NCI-H526 treated with DMSO at 0.1 percent for 48 hours (cell line): ENCODE data around the gene HSD17B13.
"Not testable (repeated sequence)": the region's sequence is repeated elsewhere in the genome, so short reads cannot be mapped to it uniquely, and the experiment has no call there.

Experiments used
- DNase-seq: peaks from one replicate; lab custom pipeline; 2025; lab: John Stamatoyannopoulos, UW

The HSD17B13 gene

DNA sequence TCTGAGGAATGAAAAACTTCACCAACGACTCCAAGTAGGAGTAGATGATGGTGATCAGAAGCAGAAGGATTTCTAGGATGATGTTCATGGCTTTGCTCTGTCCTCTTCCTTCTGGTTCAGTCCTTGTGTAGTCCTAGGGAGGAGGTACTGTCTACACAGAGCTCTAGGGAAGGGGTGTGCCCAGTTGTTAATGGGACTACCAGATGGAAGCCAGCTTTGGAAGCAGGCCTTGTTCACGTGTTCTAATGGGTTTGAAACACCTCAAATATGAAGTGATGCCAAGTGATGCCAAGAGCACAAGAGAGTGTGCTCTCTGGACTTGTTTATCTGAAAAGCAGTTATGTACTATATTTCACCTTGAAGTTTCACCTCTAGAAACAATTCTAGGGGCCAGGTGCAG is at the start of gene HSD17B13:
TSS of gene HSD17B13 (minus strand) at position 129 of the 400 bp plus-strand sequence. CDS start at position 88, 41 bp downstream.
- DNase-seq = peak; percentile 34

DNA sequence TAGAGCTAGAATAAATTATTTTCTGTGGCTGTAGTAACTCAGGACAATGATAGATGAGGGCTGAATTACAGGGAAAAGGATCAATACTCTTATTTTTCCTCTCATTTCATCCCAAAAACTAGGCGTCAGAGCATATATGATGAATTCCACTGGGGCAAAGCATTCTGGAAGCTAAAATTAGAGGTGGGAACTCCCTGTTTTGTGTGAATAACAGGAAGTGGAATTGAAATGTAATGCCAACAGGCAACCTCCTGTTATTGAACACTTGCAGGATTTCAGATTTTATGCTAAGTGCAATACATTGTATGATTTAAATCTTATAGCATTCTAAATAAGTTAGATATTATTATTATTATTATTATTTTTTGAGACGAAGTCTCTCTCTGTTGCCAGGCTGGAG is 47.4 kb upstream of the HSD17B13 start:
- no peak for DNase-seq

- no peak for DNase-seq
Observed at GRCh38 chr4:87366521-87367162, 44.0 kb upstream of the HSD17B13 start.

- no peak for DNase-seq
Observed at GRCh38 chr4:87365348-87365747, 42.7 kb upstream of the HSD17B13 start.

DNA sequence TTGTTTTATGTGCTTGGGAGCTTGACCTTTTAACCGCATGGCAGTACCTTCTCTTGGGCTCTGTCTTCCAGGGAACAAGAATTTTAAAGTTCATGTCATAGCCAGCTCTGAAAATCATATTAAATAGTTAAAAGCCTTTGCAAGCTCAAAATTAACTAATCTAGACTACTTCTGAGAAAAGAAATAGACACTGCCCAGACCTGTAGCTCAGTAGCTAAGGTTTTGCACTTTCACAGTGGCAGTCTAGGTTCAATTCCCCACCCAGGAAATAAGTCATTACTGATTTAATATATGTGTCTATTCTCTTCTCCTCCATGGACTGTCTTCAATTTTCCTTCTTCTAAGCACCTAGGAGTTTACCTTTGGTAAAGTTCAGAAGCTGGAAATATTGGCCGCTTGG is 40.9 kb upstream of the HSD17B13 start:
- no peak for DNase-seq

- no peak for DNase-seq
Observed at GRCh38 chr4:87360338-87360935, 37.8 kb upstream of the HSD17B13 start.

- no peak for DNase-seq
Observed at GRCh38 chr4:87359258-87359657, 36.6 kb upstream of the HSD17B13 start.

DNA sequence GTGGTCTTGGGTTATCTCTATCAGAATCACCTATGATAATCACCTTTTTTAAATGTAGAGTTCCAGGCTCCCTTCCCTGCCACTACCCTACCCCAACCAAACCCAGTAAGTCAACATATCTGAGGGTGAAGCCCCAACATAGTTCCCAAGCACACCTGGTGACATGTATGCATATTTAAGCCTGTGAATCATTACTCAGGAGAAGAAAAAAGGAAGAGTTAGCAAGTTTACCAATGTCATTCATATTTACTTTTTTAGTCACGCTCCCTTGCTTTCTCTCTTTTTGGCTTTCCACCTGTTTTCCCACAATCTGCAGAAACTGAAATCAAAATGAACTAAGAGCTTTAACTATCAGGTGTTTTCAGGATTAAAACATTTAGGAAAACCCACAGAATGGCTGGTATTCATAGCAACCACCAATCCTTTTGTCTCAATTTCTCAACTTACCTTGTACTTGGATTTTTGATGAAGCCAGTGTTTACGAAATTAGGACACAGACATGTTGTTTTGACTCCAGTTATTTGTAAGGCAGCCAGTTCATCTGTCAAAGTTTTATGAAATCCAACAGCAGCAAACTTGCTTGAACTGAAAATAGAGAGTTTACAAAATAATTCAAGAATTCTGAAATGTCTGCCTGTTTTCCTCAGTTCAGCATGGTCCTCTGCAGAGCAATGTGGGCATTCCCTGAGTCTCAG is 34.3 kb upstream of the HSD17B13 start:
- DNase-seq = no peak

- DNase-seq = no peak
Observed at GRCh38 chr4:87354168-87355102, 31.8 kb upstream of the HSD17B13 start.

DNA sequence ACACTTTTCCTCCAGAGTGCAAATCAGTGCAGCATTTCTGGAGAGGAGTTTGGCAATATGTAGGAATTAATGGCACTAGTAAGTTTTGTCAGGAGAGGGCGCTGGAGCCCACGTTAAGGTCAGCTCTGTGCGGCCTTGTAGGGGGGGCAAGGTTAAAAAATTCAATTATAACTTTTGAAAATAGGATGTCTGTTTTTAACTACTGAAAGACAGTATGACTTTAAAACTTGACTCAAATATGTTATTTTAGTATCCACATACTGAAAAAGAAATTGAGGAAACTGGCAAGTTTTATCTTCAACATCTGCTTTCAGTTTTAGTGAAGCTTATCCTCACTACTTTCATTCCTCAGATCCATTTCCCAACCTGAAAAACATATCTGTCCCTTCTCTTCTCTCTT is 30.9 kb upstream of the HSD17B13 start:
- no peak for DNase-seq

- no peak for DNase-seq
Observed at GRCh38 chr4:87345139-87345538, 22.5 kb upstream of the HSD17B13 start.

DNA sequence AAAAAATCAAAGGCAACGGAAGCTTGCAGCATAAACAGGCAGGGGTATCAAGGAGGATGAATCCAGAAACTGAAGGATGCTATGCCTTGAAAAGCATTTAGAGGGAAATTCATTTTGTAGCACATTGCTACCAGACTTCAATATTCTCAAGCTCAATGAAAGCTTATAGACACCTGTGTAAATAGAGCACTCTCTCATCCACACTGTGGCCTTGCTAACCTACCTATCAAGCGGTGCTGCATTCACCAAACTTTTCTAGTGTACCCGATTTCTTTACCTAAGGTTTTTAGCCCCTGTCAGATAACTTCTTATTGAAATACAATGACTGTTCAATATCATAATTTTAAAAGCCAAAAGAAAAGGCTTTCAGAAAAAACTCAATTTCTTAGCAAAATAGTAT is 20.2 kb upstream of the HSD17B13 start:
- DNase-seq = no peak

GRCh38 chr4:87341954-87342635 is 19.4 kb upstream of the HSD17B13 start:
- not testable (repeated sequence) for DNase-seq

DNA sequence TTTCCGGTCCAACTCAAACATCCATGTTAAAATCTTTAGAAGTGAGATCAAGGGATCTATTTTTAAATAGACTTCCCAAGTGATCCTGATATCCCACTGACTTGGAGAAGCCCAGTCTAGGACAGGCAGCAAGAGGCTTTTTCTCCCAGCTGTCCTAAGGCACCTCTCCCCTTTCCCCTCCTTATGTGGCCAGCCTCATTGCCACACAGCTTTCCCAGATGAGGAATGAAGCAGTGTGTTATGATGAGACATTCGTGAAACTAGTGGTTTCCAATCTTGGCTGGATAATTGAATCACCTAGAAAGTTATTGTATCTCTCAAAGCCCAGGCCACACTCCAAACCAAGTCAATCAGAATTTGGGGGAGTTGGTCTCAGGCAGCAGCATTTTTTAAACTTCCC is 16.8 kb upstream of the HSD17B13 start:
- DNase-seq = no peak

GRCh38 chr4:87337361-87337760 is 14.7 kb upstream of the HSD17B13 start:
- no peak for DNase-seq

DNA sequence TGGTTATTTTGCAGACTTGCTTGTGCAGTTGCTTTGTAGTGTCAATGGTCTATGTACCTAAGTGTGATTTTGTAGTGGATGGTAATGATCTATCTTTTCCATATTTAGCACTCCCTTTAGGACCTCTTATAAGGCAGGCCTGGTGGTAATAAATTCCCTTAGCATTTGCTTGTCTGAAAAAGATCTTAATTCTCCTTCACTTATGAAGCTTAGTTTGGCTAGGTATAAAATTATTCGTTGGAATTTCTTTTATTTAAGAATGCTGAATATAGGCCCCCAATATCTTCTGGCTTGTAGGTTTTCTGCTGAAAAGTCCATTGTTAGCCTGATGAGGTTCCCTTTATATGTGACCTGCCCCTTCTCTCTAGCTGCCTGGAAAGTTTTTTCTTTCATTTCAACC is 10.6 kb upstream of the HSD17B13 start:
- no peak for DNase-seq

DNA sequence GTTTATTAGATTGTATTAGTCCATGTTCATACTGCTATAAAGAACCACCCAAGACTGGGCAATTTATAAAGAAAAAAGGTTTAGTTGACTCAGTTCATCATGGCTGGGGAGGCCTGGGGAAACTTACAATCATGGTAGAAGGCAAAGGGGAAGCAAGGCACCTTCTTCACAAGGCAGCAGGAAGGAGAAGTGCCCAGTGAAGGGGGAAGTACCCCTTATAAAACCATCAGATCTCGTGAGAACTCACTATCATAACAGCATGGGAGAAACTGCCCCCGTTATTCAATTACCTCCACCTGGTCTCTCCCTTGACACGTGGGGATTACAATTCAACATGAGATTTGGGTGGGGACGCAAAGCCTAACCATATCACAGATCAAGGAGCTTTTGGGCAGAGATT is 8.1 kb upstream of the HSD17B13 start:
- no peak for DNase-seq

DNA sequence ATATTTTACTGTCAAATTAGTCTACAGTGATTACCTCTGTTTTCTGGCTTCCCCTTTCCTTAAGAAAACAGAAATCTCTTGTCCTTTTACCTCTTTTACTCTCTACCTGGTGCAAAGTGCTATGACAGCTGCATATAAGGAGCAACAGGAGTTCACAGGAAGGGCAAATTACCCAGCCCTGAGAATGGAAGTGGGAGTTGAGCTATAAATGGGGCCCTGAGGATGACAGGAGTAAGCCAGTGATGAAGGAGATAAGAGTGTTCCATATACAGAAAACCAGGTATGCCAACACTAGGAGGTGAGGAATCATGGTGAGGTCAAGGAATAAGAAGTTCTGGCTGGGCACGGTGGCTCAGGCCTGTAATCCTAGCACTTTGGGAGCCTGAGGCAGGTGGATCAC is 4.5 kb upstream of the HSD17B13 start:
- peak; percentile 20 for DNase-seq

GRCh38 chr4:87326460-87326859 is 3.8 kb upstream of the HSD17B13 start:
- DNase-seq = peak; percentile 94

DNA sequence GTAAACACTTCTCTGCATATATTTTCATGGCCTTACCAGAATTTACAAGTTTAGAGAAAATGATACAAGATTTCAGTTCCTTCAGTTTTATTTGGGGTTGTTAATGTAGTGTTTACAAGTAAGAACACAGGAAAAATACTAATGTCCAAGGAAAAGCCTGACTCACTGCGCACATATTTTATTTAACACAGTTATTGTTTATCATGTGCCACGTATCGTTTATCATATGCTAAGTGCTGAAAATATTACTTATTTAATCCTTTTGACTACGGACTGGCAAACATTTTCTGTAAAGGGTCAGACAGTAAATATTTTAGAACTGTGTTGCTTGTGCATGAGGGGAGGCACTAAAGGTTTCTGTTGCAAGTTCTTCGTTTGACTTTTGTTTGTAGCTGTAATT is 794 bp downstream of the HSD17B13 start:
- DNase-seq = no peak

GRCh38 chr4:87317527-87317926 is 5.2 kb downstream of the HSD17B13 start:
- no peak for DNase-seq

GRCh38 chr4:87316961-87317360 is 5.7 kb downstream of the HSD17B13 start:
- DNase-seq = no peak
